HepG2 (cell line): Measurements from ENCODE around the gene PCYT2. TPM values are rescaled to one million over a fixed set of nuclear protein-coding genes. Genes with fewer than 3 reads are reported as not detected.

Source experiments
- ARHGAP35 ChIP-seq: sonication (generic); formaldehyde crosslinking; IDR thresholded peaks from 2 replicates; pipeline ENCODE4 v1.9.0; 2022; ENCODE audit warnings: mild to moderate bottlenecking, inconsistent platforms, moderate library complexity, missing genetic modification reagents, borderline replicate concordance
- ARID4A ChIP-seq: sonication (generic); formaldehyde crosslinking; IDR thresholded peaks from 2 replicates; pipeline ENCODE4 v1.5.0; 2020; ENCODE audit warnings: mild to moderate bottlenecking, missing genetic modification reagents, borderline replicate concordance
- CSRNP1 ChIP-seq: sonication (generic); formaldehyde crosslinking; IDR thresholded peaks from 2 replicates; pipeline ENCODE4 v1.8.1; 2023; ENCODE audit warnings: mild to moderate bottlenecking, missing genetic modification reagents
- DRAP1 ChIP-seq: IDR thresholded peaks from 2 replicates; pipeline ENCODE4 v1.6.1; 2016; ENCODE audit warnings: missing genetic modification reagents, missing compliant biosample characterization
- HCFC1 ChIP-seq: fragments of 150-350 bp; IDR thresholded peaks from 2 replicates; pipeline ENCODE4 v1.6.1; 2014; ENCODE audit warnings: low read depth, low read length
- JDP2 ChIP-seq: sonication (generic); formaldehyde crosslinking; IDR thresholded peaks from 2 replicates; pipeline ENCODE4 v1.8.1; 2022; ENCODE audit warnings: missing genetic modification reagents, borderline replicate concordance
- NFE2 ChIP-seq: sonication (generic); formaldehyde crosslinking; IDR thresholded peaks from 2 replicates; pipeline ENCODE4 v1.4.0; 2020; ENCODE audit warnings: missing genetic modification reagents
- SMARCC2 ChIP-seq: fragments of 450-650 bp; IDR thresholded peaks from 2 replicates; pipeline ENCODE4 v1.6.1; 2017; ENCODE audit warnings: antibody characterized with exemption, mild to moderate bottlenecking
- SRY ChIP-seq: sonication (generic); formaldehyde crosslinking; IDR thresholded peaks from 2 replicates; pipeline ENCODE4 v1.8.0; 2022; ENCODE audit warnings: mild to moderate bottlenecking, missing genetic modification reagents
- ZNF34 ChIP-seq: sonication (generic); formaldehyde crosslinking; IDR thresholded peaks from 2 replicates; pipeline ENCODE4 v1.4.0; 2020; ENCODE audit warnings: mild to moderate bottlenecking, missing genetic modification reagents, borderline replicate concordance
- ZNF513 ChIP-seq: sonication (generic); formaldehyde crosslinking; conservative IDR thresholded peaks from 2 replicates; pipeline ENCODE4 v1.5.0; 2020; ENCODE audit warnings: missing genetic modification reagents
- polyA plus RNA-seq, 8 experiments: library from polyadenylated mRNA; depleted of rRNA in 3 of 8; stranded (reverse) in 7 of 8; unstranded in 1 of 8; fragments of >200 nt; fragmentation: Illumina TruSeq in 4 of 8; extraction: Trizol in 4 of 8; gene quantifications; 2 replicates each; pipeline versions ENCODE4 v1.2.1 to v1.2.3, GENCODE V29; 2011 to 2016; ENCODE audit warnings: low read depth in 4 of 8, missing spikeins in 1 of 8, mixed read lengths in 1 of 8; ENCODE audit not compliant: insufficient read depth in 1 of 8
- total RNA-seq, 5 experiments: library from RNA; depleted of rRNA; stranded (reverse); fragments of >200 nt; fragmentation: Illumina TruSeq; extraction: Trizol; gene quantifications; 2 replicates each; pipeline ENCODE4 v1.2.3, GENCODE V29; 2016; ENCODE audit warnings: low read depth in 1 of 5
- TF ChIP-seq, protein P1 (sequence below): sonication (generic); formaldehyde crosslinking; IDR thresholded peaks from 2 replicates; pipeline ENCODE4 v1.4.0; 2020; ENCODE audit warnings: mild to moderate bottlenecking, missing genetic modification reagents
- TF ChIP-seq, protein P2 (sequence below): sonication (generic); formaldehyde crosslinking; IDR thresholded peaks from 2 replicates; pipeline ENCODE4 v1.9.0; 2021; ENCODE audit warnings: missing genetic modification reagents, mild to moderate bottlenecking, borderline replicate concordance
- TF ChIP-seq, protein P3 (sequence below): fragments of 450-650 bp; IDR thresholded peaks from 2 replicates; pipeline ENCODE4 v1.6.1; 2016
- TF ChIP-seq, protein P4 (sequence below): sonication (generic); formaldehyde crosslinking; IDR thresholded peaks from 2 replicates; pipeline ENCODE4 v1.5.0; 2020; ENCODE audit warnings: mild to moderate bottlenecking, low read depth, missing genetic modification reagents, borderline replicate concordance

PCYT2 gene
- total and polyA plus RNA-seq, 2 of the 13 experiments (the other 11 are each of a cell fraction or from before 2014, with no cell fraction given): 147 to 297 TPM

DNA sequence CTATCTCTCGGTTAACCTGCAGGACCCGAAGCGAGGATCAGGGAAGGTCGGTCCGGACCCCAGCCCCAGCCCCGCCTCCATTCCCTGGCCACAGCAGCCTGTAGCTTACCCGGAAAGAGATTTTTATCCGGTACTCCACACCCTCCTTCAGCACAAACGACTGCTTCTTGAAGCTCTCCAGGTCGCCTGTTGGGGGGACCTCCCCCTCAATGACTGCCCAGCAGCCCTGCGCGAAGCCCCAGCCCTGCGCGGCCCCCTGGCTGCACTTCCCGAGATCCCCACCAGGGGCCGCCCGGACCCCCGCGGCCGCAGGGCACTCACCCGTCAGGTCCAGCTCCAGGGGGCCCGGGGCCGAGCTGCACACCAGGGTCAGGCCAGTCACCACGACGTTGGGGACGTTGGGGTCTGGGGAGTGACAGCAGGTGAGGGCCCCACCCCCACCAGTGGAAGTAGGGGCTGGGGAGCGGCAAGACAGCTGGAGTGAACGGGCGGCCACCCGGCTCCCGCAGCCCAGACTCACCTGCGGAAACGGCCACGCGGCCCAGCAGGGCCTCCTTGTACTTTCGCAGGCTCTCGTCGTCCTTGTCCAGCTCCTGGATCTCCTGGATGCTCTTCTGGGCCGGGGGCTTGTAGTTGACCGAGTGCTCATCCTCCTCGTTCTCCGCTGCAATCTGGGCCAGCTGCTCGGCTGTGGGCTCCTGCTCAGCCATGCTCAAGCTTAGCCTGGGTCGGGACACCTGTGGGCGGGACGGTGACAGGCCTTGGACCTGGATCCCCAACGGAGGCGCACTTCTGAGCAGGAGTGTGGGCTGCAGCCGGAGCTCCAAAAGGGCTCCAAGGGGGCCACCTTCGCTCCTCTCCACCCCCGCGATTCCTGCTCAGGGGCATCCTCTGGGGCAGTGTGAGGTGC, 41.7 kb downstream of the PCYT2 start (continued):
- no peak for TF ChIP-seq ZNF513
- no peak for TF ChIP-seq SMARCC2
- no peak for TF ChIP-seq NFE2
- TF ChIP-seq SRY (CRISPR knock-in tag): no peak; the same call in 1 of the 2 replicates
- TF ChIP-seq, protein P1, sequence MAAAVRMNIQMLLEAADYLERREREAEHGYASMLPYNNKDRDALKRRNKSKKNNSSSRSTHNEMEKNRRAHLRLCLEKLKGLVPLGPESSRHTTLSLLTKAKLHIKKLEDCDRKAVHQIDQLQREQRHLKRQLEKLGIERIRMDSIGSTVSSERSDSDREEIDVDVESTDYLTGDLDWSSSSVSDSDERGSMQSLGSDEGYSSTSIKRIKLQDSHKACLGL (CRISPR knock-in tag): no peak; the same call in 1 of the 2 replicates
- TF ChIP-seq, protein P2, sequence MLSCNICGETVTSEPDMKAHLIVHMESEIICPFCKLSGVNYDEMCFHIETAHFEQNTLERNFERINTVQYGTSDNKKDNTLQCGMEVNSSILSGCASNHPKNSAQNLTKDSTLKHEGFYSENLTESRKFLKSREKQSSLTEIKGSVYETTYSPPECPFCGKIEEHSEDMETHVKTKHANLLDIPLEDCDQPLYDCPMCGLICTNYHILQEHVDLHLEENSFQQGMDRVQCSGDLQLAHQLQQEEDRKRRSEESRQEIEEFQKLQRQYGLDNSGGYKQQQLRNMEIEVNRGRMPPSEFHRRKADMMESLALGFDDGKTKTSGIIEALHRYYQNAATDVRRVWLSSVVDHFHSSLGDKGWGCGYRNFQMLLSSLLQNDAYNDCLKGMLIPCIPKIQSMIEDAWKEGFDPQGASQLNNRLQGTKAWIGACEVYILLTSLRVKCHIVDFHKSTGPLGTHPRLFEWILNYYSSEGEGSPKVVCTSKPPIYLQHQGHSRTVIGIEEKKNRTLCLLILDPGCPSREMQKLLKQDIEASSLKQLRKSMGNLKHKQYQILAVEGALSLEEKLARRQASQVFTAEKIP: no peak
- TF ChIP-seq ARHGAP35 (CRISPR knock-in tag): peak; percentile 33; the same call in 1 of the 2 replicates
- TF ChIP-seq HCFC1: no peak
- TF ChIP-seq, protein P3, sequence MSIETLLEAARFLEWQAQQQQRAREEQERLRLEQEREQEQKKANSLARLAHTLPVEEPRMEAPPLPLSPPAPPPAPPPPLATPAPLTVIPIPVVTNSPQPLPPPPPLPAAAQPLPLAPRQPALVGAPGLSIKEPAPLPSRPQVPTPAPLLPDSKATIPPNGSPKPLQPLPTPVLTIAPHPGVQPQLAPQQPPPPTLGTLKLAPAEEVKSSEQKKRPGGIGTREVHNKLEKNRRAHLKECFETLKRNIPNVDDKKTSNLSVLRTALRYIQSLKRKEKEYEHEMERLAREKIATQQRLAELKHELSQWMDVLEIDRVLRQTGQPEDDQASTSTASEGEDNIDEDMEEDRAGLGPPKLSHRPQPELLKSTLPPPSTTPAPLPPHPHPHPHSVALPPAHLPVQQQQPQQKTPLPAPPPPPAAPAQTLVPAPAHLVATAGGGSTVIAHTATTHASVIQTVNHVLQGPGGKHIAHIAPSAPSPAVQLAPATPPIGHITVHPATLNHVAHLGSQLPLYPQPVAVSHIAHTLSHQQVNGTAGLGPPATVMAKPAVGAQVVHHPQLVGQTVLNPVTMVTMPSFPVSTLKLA: no peak
- TF ChIP-seq ZNF34 (CRISPR knock-in tag): no peak
- TF ChIP-seq CSRNP1 (CRISPR knock-in tag): peak; percentile 96
- no peak for TF ChIP-seq JDP2 (CRISPR knock-in tag)
- TF ChIP-seq, protein P4, sequence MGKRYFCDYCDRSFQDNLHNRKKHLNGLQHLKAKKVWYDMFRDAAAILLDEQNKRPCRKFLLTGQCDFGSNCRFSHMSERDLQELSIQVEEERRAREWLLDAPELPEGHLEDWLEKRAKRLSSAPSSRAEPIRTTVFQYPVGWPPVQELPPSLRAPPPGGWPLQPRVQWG: no peak
- TF ChIP-seq ARID4A (CRISPR knock-in tag): peak; percentile 56
- no peak for TF ChIP-seq DRAP1 (CRISPR knock-in tag)
